Measurements from ENCODE around the gene CDK5RAP1. TPM values are rescaled to one million over a fixed set of nuclear protein-coding genes. Genes with fewer than 3 reads are reported as not detected.

The CDK5RAP1 gene
- total and polyA plus RNA-seq, 2 donors (not counting 3 experiments of a cell fraction or from before 2014, with no cell fraction given), result 30.8 to 36.5 TPM

DNA sequence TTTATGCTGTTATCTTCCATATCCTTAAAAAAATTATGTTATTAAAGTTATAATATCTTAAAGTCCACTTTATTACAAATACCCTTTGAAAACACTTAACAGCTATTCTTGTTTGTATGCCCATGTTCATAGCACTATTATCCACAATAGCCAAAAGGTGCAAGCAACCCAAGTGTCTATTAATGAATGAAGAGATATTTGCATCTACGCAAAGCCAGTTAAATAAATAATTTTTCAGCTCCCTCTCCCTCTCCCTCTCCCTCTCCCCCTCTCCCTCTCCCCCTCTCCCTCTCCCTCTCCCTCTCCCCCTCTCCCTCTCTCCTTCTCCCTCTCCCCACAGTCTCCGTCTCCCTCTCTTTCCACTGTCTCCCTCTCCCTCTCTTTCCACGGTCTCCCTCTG lies 13.1 kb downstream of the CDK5RAP1 start:
- Histone ChIP-seq H3K4me2 (ENCODE audit: insufficient read depth, low read length) (no peak overlapping the region), H2AFZ (ENCODE audit: low read depth, low read length) (no peak overlapping the region), H3K27ac (ENCODE audit: insufficient read depth, low read depth, low read length) (no peak overlapping the region), H3K9ac (replicated peaks; ENCODE audit: extremely low read depth, insufficient read depth, low read length) (no peak overlapping the region), H3K9me3 (replicated peaks; ENCODE audit: control insufficient read depth, insufficient read depth, low read length) (no peaks in the 10 kb centered on the region), H4K20me1 (replicated peaks; ENCODE audit: control insufficient read depth, extremely low read depth, insufficient read depth, low read length) (no peaks in the 10 kb centered on the region), H3K4me1 (ENCODE audit: control insufficient read depth, extremely low read depth, insufficient read depth, low read length) (no peaks in the 10 kb centered on the region), H3K36me3 (ENCODE audit: control insufficient read depth in 2 of 2, extremely low read depth in 1 of 2, insufficient read depth in 2 of 2, low read length in 2 of 2) (peaks cover 6% of the 10 kb centered on the region in 2 experiments), H3K79me2 (ENCODE audit: control insufficient read depth, insufficient read depth, low read length) (no peaks in the 10 kb centered on the region), H3K27me3 (ENCODE audit: control insufficient read depth in 2 of 2, insufficient read depth in 2 of 2, low read length in 2 of 2) (no peaks in the 10 kb centered on the region), H3K9me1 (replicated peaks; ENCODE audit: control insufficient read depth, extremely low read depth, insufficient read depth, low read length) (no peaks in the 10 kb centered on the region), H3K4me3 (replicated peaks in 1 of 3; ENCODE audit: insufficient read depth in 1 of 3, low read depth in 1 of 3, low read length in 3 of 3) (no peak overlapping the region)
- dilution Hi-C loops (cut with MboI; ENCODE audit: extremely low pct_ligation_motif_present, low sequenced_read_pairs) (no loop called here), intact Hi-C loops (cut with micrococcal nuclease) (no loop called here)
- POLR2A ChIA-PET, result no interaction called here
- CTCF ChIA-PET, result interaction anchor here (0.6 to 1.0 kb wide), 2 partner anchors 47 to 279 kb away, joined by 3 read pairs; partner anchors contain the start of gene ACTL10
- BruUV-seq (replicated peaks), result no TSS peak
- TF ChIP-seq POLR2AphosphoS5 (IDR thresholded peaks at IDR 0.05; ENCODE audit: insufficient read depth, low read depth, low read length), result no peak
- TF ChIP-seq FOS (IDR thresholded peaks at IDR 0.05; ENCODE audit: borderline replicate concordance, insufficient read depth, low read length), result no peak
- TF ChIP-seq, protein P1, sequence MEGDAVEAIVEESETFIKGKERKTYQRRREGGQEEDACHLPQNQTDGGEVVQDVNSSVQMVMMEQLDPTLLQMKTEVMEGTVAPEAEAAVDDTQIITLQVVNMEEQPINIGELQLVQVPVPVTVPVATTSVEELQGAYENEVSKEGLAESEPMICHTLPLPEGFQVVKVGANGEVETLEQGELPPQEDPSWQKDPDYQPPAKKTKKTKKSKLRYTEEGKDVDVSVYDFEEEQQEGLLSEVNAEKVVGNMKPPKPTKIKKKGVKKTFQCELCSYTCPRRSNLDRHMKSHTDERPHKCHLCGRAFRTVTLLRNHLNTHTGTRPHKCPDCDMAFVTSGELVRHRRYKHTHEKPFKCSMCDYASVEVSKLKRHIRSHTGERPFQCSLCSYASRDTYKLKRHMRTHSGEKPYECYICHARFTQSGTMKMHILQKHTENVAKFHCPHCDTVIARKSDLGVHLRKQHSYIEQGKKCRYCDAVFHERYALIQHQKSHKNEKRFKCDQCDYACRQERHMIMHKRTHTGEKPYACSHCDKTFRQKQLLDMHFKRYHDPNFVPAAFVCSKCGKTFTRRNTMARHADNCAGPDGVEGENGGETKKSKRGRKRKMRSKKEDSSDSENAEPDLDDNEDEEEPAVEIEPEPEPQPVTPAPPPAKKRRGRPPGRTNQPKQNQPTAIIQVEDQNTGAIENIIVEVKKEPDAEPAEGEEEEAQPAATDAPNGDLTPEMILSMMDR (IDR thresholded peaks at IDR 0.05; ENCODE audit: extremely low read depth in 1 of 2, insufficient read depth in 1 of 2, low read depth in 1 of 2, low read length in 2 of 2), result no peak
- TF ChIP-seq POLR2A (IDR thresholded peaks at IDR 0.05; ENCODE audit: low read depth, low read length), result no peak
- no peak for TF ChIP-seq EZH2 (IDR thresholded peaks at IDR 0.05; ENCODE audit: borderline replicate concordance, low read depth, low read length, severe bottlenecking)
- FAIRE-seq, result no peak
- no peak for DNase-seq (ENCODE audit: low read depth, low spot score)

DNA sequence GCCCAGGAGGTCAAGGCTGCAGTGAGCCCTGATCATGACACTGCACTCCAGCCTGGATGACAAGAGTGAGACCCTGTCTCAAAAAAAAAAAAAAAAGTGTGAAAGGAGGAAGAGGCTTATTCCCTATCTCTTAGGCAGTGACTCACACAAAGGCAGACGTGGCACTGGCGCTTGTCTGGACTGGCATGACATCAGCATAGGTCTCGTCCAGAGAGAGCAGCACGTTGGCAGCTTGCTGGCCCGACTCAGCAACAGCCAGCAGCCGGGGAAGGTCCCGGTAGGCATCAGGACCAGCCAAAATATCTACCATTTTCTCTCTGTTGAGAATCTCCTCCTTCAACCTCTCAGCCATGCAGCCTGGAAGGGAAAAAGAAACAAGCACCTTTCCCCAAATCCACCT lies 14.1 kb downstream of the CDK5RAP1 start:
- dilution Hi-C loops (cut with MboI; ENCODE audit: extremely low pct_ligation_motif_present, low sequenced_read_pairs), result no loop called here
- Histone ChIP-seq H3K36me3 (ENCODE audit: control insufficient read depth in 2 of 2, extremely low read depth in 1 of 2, insufficient read depth in 2 of 2, low read length in 2 of 2) (peaks cover 4 to 6% of the 10 kb centered on the region in 2 experiments), H3K27me3 (ENCODE audit: control insufficient read depth in 2 of 2, insufficient read depth in 2 of 2, low read length in 2 of 2) (no peaks in the 10 kb centered on the region), H3K4me3 (replicated peaks in 1 of 3; ENCODE audit: insufficient read depth in 1 of 3, low read depth in 1 of 3, low read length in 3 of 3) (no peak overlapping the region), H3K9ac (replicated peaks; ENCODE audit: extremely low read depth, insufficient read depth, low read length) (no peak overlapping the region), H3K79me2 (ENCODE audit: control insufficient read depth, insufficient read depth, low read length) (no peaks in the 10 kb centered on the region), H3K9me1 (replicated peaks; ENCODE audit: control insufficient read depth, extremely low read depth, insufficient read depth, low read length) (no peaks in the 10 kb centered on the region), H3K4me1 (ENCODE audit: control insufficient read depth, extremely low read depth, insufficient read depth, low read length) (no peaks in the 10 kb centered on the region), H2AFZ (ENCODE audit: low read depth, low read length) (no peak overlapping the region), H4K20me1 (replicated peaks; ENCODE audit: control insufficient read depth, extremely low read depth, insufficient read depth, low read length) (no peaks in the 10 kb centered on the region), H3K9me3 (replicated peaks; ENCODE audit: control insufficient read depth, insufficient read depth, low read length) (no peaks in the 10 kb centered on the region), H3K4me2 (ENCODE audit: insufficient read depth, low read length) (no peak overlapping the region), H3K27ac (ENCODE audit: insufficient read depth, low read depth, low read length) (no peak overlapping the region)
- ChIA-PET POLR2A (no interaction called here), CTCF (no interaction called here)
- DNase-seq (ENCODE audit: low read depth, low spot score), result no peak
- no TSS peak for BruUV-seq (replicated peaks)
- no peak for FAIRE-seq
- intact Hi-C loops (cut with micrococcal nuclease), result no loop called here
- TF ChIP-seq MYC (IDR thresholded peaks at IDR 0.05; ENCODE audit: low read depth, low read length) (no peak), FOS (IDR thresholded peaks at IDR 0.05; ENCODE audit: borderline replicate concordance, insufficient read depth, low read length) (no peak), GATA2 (IDR thresholded peaks at IDR 0.05; ENCODE audit: insufficient read depth, insufficient read length, low read depth, low read length) (no peak), EZH2 (IDR thresholded peaks at IDR 0.05; ENCODE audit: borderline replicate concordance, low read depth, low read length, severe bottlenecking) (no peak), POLR2AphosphoS5 (IDR thresholded peaks at IDR 0.05; ENCODE audit: insufficient read depth, low read depth, low read length) (no peak), POLR2A (IDR thresholded peaks at IDR 0.05; ENCODE audit: low read depth, low read length) (no peak), JUN (IDR thresholded peaks at IDR 0.05; ENCODE audit: borderline replicate concordance, insufficient read depth, insufficient read length, low read depth) (no peak)
- TF ChIP-seq, protein P1 (IDR thresholded peaks at IDR 0.05; ENCODE audit: extremely low read depth in 1 of 2, insufficient read depth in 1 of 2, low read depth in 1 of 2, low read length in 2 of 2), result no peak
- TF ChIP-seq, protein P2, sequence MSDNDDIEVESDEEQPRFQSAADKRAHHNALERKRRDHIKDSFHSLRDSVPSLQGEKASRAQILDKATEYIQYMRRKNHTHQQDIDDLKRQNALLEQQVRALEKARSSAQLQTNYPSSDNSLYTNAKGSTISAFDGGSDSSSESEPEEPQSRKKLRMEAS (IDR thresholded peaks at IDR 0.05; ENCODE audit: insufficient read depth, insufficient read length), result no peak

All from endothelial cell of umbilical vein (primary cell).